ENCODE results near the gene LIN9. TPM values are rescaled to one million over a fixed set of nuclear protein-coding genes. Genes with fewer than 3 reads are reported as not detected.

The LIN9 gene
- total and polyA plus RNA-seq, 10 of the 15 experiments (the other 5 are each of a cell fraction or from before 2014, with no cell fraction given) = 5.9 to 13.5 (median 8.3) TPM

DNA sequence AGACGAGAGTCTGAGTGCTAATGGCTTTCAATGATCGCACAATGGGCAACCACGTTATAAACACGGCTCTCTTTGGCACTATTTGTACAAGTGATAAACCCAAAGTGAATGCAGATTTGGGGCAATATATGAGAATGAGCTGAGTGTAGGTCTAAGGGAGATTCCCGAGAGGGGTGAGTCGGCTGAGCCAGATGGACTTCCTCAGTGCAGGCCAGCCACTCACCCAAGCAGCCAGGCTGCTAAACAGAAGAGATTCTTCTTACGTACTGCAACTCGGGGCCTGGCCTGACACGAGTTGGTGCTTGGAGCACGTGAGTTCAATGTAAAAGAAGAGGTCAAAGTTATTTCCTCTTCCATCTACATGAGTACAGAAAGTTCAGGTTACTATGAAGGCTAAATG, 91.7 kb downstream of the LIN9 start:
- Histone ChIP-seq H3K4me1 (ENCODE audit: control insufficient read depth, insufficient read depth, low read length) (no peaks in the 10 kb centered on the region; the same call in 1 of the 2 replicates), H4K20me1 (ENCODE audit: control insufficient read depth, insufficient read depth) (no peaks in the 10 kb centered on the region), H3K27me3 (replicated peaks in 1 of 2; ENCODE audit: control insufficient read depth in 2 of 2, insufficient read depth in 2 of 2, low read length in 1 of 2) (no peaks in the 10 kb centered on the region), H3K4me2 (ENCODE audit: control insufficient read depth, insufficient read depth) (no peak overlapping the region), H3K27ac (ENCODE audit: control insufficient read depth, insufficient read depth) (no peak overlapping the region), H3K36me3 (ENCODE audit: control insufficient read depth in 2 of 2, insufficient read depth in 2 of 2, low read length in 1 of 2) (no peaks in the 10 kb centered on the region), H3K9me3 (replicated peaks; ENCODE audit: control insufficient read depth, insufficient read depth, low read length) (no peaks in the 10 kb centered on the region), H3K4me3 (no peak overlapping the region), H2AFZ (ENCODE audit: control insufficient read depth, low read depth, low read length) (no peak overlapping the region), H3K79me2 (ENCODE audit: control insufficient read depth, insufficient read depth, low read length) (no peaks in the 10 kb centered on the region), H3K9ac (ENCODE audit: control insufficient read depth, insufficient read depth, low read length) (no peak overlapping the region)
- no peak for TF ChIP-seq CBX3 (IDR thresholded peaks at IDR 0.05; ENCODE audit: borderline replicate concordance, low read depth)
- TF ChIP-seq ZBED1 (IDR thresholded peaks at IDR 0.05; ENCODE audit: borderline replicate concordance) = no peak
- TF ChIP-seq IRF4 (IDR thresholded peaks at IDR 0.05; ENCODE audit: low read depth, low read length) = no peak
- no peak for TF ChIP-seq STAT1 (conservative IDR thresholded peaks at IDR 0.05)
- TF ChIP-seq KAT2A (conservative IDR thresholded peaks at IDR 0.05; ENCODE audit: control insufficient read depth, low read depth, low read length) = no peak
- no peak for TF ChIP-seq SIX5 (IDR thresholded peaks at IDR 0.05; ENCODE audit: low read depth, low read length, severe bottlenecking)
- TF ChIP-seq NR2C2 (IDR thresholded peaks at IDR 0.05; ENCODE audit: borderline replicate concordance, control insufficient read depth, insufficient read length, low read depth) = no peak
- POLR2A ChIA-PET = no interaction called here
- intact Hi-C loops (cut with micrococcal nuclease; ENCODE audit: unreplicated experiment) (no loop called here), in situ Hi-C loops (cut with MboI) (no loop called here)
- 65% methylated on average over 10 of the region's 10 CpGs for WGBS (ENCODE audit: insufficient coverage, insufficient replicate concordance, low lambda C conversion rate, missing lambda C conversion rate)
- RAD21 ChIA-PET (ENCODE audit: unreplicated experiment) = no interaction called here
- FAIRE-seq (no peak), DNase-seq (ENCODE audit: low read depth, low spot score) (no peak), ATAC-seq (no peak)
- CTCF ChIA-PET = interaction anchor here (2.5 kb wide), 1 partner anchor 92 kb away, joined by 6 read pairs; no protein-coding TSS in a partner anchor
- SMC1A ChIA-PET (ENCODE audit: uncharacterized antibody, unreplicated experiment) = no interaction called here
- BruUV-seq (replicated peaks) = no TSS peak

DNA sequence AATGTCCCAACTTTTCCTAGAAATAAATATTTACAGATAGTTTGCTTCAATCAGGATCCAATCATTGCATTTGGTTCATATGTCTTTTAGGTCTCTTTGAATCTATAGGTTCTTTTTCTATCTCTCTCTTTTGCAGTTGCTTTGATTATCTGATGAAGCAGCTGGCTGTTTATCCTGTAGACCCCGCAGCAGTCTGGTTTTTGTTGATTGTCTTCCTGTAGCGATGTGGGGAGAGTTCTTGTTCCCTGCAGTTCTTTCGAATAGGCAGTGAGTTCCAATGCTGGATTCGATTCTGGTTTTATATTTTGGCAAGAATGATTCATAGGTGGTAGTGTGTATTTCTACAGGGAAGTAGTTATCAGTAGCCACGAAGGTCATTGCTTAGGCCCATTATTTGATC, 92.9 kb downstream of the LIN9 start:
- ChIA-PET CTCF (interaction anchor here (2.5 kb wide), 1 partner anchor 91 kb away, joined by 6 read pairs; no protein-coding TSS in a partner anchor), POLR2A (interaction anchor here (0.6 kb wide), 1 partner anchor 108 kb away, joined by 4 read pairs; no protein-coding TSS in a partner anchor), RAD21 (ENCODE audit: unreplicated experiment) (no interaction called here), SMC1A (ENCODE audit: uncharacterized antibody, unreplicated experiment) (interaction anchor here (1.0 kb wide), 1 partner anchor 16 kb away, joined by 3 read pairs; no protein-coding TSS in a partner anchor)
- FAIRE-seq (no peak), ATAC-seq (no peak), DNase-seq (ENCODE audit: low read depth, low spot score) (no peak)
- 57% methylated on average over 5 of the region's 5 CpGs for whole genome bisulfite sequencing (ENCODE audit: insufficient coverage, insufficient replicate concordance, low lambda C conversion rate, missing lambda C conversion rate)
- H3K9me3 ChIP-seq (replicated peaks; ENCODE audit: control insufficient read depth, insufficient read depth, low read length) = no peaks in the 10 kb centered on the region
- intact Hi-C loops (cut with micrococcal nuclease; ENCODE audit: unreplicated experiment) = no loop called here
- no peak overlapping the region for H3K27ac ChIP-seq (ENCODE audit: control insufficient read depth, insufficient read depth)
- H3K4me1 ChIP-seq (ENCODE audit: control insufficient read depth, insufficient read depth, low read length) = no peaks in the 10 kb centered on the region; the same call in 1 of the 2 replicates
- TF ChIP-seq CBX3 (IDR thresholded peaks at IDR 0.05; ENCODE audit: borderline replicate concordance, low read depth) (no peak), STAT3 (IDR thresholded peaks at IDR 0.05; ENCODE audit: low read depth, low read length) (no peak), SRF (IDR thresholded peaks at IDR 0.05; ENCODE audit: low read depth in 2 of 2, low read length in 2 of 2) (no peak), KAT2A (conservative IDR thresholded peaks at IDR 0.05; ENCODE audit: control insufficient read depth, low read depth, low read length) (no peak), BHLHE40 (IDR thresholded peaks at IDR 0.05; ENCODE audit: borderline replicate concordance in 1 of 2, low read depth in 2 of 2, low read length in 1 of 2) (no peak), POLR2AphosphoS5 (IDR thresholded peaks at IDR 0.05; ENCODE audit: low read length) (no peak)
- TF ChIP-seq, protein P1, sequence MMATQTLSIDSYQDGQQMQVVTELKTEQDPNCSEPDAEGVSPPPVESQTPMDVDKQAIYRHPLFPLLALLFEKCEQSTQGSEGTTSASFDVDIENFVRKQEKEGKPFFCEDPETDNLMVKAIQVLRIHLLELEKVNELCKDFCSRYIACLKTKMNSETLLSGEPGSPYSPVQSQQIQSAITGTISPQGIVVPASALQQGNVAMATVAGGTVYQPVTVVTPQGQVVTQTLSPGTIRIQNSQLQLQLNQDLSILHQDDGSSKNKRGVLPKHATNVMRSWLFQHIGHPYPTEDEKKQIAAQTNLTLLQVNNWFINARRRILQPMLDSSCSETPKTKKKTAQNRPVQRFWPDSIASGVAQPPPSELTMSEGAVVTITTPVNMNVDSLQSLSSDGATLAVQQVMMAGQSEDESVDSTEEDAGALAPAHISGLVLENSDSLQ (IDR thresholded peaks at IDR 0.05) = no peak
- H3K36me3 ChIP-seq (ENCODE audit: control insufficient read depth in 2 of 2, insufficient read depth in 2 of 2, low read length in 1 of 2) = no peaks in the 10 kb centered on the region
- H4K20me1 ChIP-seq (ENCODE audit: control insufficient read depth, insufficient read depth) = no peaks in the 10 kb centered on the region
- BruUV-seq (replicated peaks) = no TSS peak
- no peak overlapping the region for H3K9ac ChIP-seq (ENCODE audit: control insufficient read depth, insufficient read depth, low read length)
- H3K4me2 ChIP-seq (ENCODE audit: control insufficient read depth, insufficient read depth) = no peak overlapping the region
- H3K79me2 ChIP-seq (ENCODE audit: control insufficient read depth, insufficient read depth, low read length) = no peaks in the 10 kb centered on the region
- no peaks in the 10 kb centered on the region for H3K27me3 ChIP-seq (replicated peaks in 1 of 2; ENCODE audit: control insufficient read depth in 2 of 2, insufficient read depth in 2 of 2, low read length in 1 of 2)
- no peak overlapping the region for H2AFZ ChIP-seq (ENCODE audit: control insufficient read depth, low read depth, low read length)
- in situ Hi-C loops (cut with MboI) = no loop called here
- H3K4me3 ChIP-seq = no peak overlapping the region

Data from GM12878 (cell line).